ENCODE data around the gene SPPL2C.

SPPL2C gene

GRCh38 chr17:45834471-45835396 lies 9.9 kb upstream of the SPPL2C start:
- DNase-seq, result no peak

- DNase-seq, result no peak
These were observed 9.2 kb upstream of the SPPL2C start for GRCh38 chr17:45835481-45835880.

GRCh38 chr17:45836047-45837044 lies 8.3 kb upstream of the SPPL2C start:
- DNase-seq, result no peak

- no peak for DNase-seq
These were observed 7.5 kb upstream of the SPPL2C start for GRCh38 chr17:45837187-45837586.

GRCh38 chr17:45837603-45838002 lies 7.1 kb upstream of the SPPL2C start:
- no peak for DNase-seq

GRCh38 chr17:45838751-45839295 lies 5.9 kb upstream of the SPPL2C start:
- no peak for DNase-seq

- no peak for DNase-seq
These were observed 5.2 kb upstream of the SPPL2C start for GRCh38 chr17:45839442-45839841.

DNA sequence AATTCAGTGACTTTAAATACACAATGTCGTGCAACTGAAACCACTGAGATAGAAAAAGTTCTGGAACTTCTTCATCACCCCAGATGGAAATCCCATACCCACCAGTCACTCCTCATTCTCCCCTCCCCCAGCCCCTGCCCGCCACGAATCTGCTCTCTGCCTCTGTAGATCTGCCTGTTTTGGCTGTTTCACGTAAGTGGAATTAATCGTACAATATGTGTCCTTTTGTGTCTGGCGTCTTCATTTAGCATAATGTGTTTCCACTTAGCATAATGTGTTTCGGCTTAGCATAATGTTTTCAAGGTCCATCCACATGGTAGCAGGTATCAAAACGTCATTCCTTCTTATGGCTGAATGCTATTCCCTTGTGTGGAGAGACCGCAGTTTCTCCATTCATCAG lies 3.5 kb upstream of the SPPL2C start:
- no peak for DNase-seq

- no peak for DNase-seq
These were observed 2.7 kb upstream of the SPPL2C start for GRCh38 chr17:45841883-45842525.

- DNase-seq, result no peak
These were observed 959 bp upstream of the SPPL2C start for GRCh38 chr17:45843722-45844121.

GRCh38 chr17:45845376-45846185 lies 900 bp downstream of the SPPL2C start:
- DNase-seq, result no peak

GRCh38 chr17:45846223-45846622 lies 1.5 kb downstream of the SPPL2C start:
- no peak for DNase-seq

GRCh38 chr17:45846646-45847045 lies 2.0 kb downstream of the SPPL2C start:
- DNase-seq, result no peak

DNA sequence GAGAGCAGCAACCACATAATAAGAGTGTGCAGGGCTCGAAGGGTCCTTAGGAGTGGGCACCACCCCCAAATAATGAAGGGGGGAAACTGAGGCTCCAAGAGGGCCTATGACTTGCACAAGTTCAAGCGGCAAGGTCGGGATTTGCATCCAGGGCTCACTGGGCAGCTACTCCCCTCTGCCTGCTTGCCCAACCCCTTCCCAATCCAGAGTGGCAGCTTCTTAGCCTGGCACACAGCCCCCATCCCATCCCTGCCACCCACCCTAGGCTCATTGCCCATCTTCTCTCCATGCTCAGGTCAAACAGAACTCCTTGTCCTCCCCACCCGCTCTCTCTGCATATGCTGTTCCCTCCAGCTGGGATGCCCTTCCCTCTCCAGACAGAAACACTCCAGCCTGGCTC lies 2.4 kb downstream of the SPPL2C start:
- no peak for DNase-seq

DNA sequence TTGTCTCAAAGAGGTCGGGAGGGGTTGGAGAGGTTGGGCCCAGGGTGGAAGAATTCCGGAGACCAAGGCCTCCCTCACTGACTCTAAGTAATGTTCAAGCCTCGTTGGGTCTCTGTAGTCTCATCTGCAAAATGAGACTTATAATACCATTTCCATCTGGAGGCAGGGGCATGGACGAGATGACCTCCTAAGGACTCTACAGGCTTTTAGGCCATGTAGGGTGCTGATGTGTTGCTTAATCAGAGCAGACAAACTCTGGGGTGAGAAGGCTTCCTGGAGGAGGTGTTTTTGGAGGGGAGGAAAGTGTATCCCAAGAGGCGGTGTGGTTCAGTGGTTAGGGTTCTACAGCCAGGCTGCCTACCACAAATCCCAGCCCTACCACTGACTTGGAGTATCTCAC lies 3.1 kb downstream of the SPPL2C start:
- DNase-seq, result no peak

DNA sequence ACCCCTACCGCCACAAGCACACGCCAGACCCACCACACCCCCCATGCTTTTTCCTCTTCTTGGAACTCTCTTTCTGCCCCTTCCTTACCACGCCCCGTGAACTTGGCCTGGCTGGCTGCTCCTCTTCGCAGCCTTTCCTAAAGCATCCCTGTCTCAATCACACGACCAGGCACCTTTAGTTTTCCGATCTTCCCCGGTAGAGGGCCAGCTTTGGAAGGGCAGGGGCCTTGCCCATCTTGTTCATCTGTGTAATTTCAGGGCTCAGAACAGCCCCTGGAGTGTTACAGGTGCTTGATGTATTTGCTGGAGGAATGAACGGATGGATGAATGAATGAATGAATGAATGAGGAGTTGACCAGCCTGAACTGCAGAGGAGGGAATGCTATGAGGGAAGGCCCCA lies 3.7 kb downstream of the SPPL2C start:
- no peak for DNase-seq

DNA sequence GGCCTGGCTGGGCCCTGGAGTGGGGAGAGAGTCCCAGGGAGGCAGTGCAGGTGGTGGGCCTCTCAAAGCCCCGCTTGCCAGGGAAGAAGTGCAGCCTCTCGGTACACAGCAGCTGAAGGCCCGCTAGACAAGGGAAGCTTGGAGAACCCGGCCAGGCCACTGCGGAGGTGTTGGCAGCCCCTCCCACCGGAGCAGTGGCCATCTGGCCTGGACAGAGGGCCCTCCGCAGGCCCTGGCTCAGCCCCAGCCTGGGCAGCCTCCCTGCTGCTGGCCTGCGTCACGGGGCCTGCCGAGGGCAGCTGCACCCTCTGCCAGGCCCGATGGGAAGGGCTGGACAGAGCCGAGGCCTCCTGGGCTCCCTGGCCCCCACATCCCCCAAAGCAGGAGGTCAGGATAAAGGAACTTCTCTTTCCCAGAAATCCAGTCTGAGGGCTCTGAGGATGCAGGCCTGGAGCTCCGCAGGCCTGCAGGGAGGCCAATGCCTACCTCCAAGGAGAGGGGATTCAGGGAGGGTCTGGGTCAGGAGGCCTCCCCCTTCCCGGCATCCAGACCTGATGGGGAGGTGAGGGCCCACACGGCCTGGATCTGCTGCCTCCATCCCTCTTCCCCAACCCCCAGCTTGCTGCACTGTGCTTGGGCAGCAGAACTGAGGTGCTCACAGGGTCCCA lies 4.3 kb downstream of the SPPL2C start:
- DNase-seq, result no peak

DNA sequence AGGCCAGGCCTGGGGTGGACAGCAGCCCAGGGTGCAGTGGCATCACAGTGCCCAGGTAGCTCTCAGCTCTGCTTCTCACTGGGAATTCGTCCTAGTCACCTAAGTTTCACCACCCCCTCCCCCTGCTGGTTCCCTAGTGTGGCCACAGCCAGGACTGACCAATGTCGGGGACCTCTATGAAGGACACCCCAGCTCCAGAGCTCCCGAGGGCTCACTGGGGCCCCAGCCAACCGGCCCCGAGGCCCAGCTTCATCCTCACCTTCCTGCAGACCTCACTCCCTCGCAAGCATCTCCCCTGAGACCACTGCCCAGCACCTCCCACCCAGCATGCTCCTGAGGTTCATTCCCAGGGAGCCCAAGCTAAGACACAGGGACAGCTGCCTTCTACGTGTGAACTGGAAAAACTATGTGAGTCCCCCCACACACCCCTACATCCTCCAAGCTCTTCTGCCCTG lies 4.9 kb downstream of the SPPL2C start:
- no peak for DNase-seq

GRCh38 chr17:45850011-45850410 lies 5.3 kb downstream of the SPPL2C start:
- DNase-seq, result no peak

GRCh38 chr17:45850468-45850867 lies 5.8 kb downstream of the SPPL2C start:
- DNase-seq, result no peak

DNA sequence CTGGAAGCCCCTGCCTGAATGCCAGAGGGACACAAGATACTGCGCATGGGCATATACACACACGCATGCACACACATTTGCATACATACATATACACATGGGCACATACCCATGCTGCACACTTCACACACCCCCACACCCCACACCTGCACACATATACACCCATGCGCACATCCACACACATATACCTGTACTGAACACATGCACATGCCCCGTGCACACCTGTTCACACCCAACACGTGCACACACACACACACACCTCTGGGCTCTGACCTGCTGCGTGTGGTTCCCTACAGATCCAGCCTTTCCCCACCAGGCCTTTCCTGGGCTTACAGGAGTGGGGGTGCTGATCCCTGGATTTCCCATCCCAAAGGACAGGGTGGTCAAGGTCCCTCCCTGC lies 6.3 kb downstream of the SPPL2C start:
- DNase-seq, result no peak
